ENCODE measurements around the gene RNPEPL1.
"Not testable (repeated sequence)": the region's sequence is repeated elsewhere in the genome, so short reads cannot be mapped to it uniquely, and the experiment has no call there.

RNPEPL1 gene

GRCh38 chr2:240605867-240606743, 37.8 kb downstream of the RNPEPL1 start:
- DNase-seq = no peak

- peak; percentile 73 for DNase-seq
These were observed 43.4 kb downstream of the RNPEPL1 start for GRCh38 chr2:240611601-240612210.

DNA sequence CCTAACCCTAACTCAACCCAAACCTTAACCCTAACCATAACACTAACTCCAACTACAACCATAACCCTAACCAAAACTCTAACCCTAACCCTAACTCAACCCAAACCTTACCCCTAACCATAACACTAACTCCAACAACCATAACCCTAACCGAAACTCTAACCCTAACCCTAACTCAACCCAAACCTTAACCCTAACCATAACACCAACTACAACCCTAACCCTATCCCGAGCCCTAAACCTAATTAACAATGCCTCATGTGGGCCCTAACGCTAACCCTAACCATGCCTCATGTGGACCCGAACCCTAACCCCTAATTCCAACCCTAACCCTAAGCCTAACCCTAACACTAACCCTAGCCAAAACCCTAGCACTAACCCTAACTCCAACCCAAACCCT, 45.5 kb downstream of the RNPEPL1 start:
- no peak for DNase-seq

DNA sequence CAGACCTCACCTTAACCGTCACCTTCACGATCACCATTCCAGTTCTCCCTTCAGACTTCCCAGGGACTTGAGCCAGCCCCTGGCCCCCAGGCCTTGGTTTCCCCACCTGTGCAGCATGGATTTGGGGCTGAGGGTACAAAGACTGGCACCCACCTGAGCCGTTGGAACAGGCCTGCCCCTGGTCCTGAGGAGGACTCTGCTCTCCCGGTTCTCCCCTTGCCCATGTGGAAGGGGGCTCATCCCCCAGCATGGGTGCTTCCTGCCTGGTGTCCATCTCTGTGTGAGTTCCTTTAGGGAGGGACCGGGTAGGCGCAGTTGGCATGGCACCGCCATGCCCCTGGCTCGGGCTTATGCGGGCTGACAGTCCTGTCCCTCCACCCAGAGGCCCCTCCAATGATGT, 46.1 kb downstream of the RNPEPL1 start:
- DNase-seq = no peak

DNA sequence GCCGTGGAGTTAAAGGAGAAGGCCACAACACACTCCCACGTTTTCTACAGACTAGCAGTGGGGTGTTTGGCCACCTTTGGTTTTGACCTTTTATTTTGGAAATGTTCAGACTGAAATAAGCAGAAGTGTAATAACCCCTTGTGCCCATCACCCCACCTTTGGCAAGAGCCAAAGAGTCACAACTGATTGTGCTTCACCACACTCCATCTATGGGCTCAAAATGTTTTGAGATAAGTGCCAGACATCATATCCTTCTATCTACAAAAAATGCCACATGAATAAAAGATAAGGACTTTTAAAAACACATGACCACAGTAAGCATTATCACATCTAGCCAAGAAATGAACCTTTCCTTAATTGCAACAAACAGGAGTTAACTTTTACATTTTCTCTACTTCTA, 47.1 kb downstream of the RNPEPL1 start:
- no peak for DNase-seq

DNA sequence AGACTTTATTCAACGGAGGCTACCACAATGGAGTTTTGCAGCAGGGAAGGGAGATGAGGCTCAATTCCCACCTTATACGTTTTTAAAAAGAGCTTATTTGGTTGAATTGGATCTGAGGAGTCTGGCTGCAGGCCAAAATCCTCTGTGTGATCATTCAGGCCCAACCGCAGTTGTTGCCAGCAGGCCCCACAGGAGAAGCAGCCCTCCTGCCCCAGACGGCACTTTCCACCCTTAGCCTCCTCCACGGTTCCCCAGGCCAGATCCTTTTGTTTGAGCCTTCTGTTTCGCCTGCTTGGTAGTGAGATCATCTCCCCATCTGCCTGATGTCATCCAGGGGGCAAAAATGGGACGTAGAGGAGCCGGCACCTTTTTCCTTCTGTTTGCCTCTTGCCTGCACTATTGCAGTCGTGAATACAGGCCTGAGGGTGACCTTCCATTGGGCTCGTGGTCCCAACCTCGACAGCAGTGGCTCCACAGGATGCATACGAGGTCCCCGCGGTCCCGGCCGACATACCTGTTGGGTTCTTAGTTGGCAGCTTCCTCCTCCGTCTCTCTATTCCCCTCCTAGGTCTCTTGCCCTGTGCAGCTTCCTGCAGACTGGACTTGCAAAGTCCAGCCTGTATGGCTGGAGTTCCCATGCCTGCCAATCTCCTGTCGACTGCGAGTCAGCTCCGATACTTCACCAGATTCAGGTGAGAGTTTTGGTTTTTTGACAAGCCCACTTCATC, 47.7 kb downstream of the RNPEPL1 start:
- no peak for DNase-seq

DNA sequence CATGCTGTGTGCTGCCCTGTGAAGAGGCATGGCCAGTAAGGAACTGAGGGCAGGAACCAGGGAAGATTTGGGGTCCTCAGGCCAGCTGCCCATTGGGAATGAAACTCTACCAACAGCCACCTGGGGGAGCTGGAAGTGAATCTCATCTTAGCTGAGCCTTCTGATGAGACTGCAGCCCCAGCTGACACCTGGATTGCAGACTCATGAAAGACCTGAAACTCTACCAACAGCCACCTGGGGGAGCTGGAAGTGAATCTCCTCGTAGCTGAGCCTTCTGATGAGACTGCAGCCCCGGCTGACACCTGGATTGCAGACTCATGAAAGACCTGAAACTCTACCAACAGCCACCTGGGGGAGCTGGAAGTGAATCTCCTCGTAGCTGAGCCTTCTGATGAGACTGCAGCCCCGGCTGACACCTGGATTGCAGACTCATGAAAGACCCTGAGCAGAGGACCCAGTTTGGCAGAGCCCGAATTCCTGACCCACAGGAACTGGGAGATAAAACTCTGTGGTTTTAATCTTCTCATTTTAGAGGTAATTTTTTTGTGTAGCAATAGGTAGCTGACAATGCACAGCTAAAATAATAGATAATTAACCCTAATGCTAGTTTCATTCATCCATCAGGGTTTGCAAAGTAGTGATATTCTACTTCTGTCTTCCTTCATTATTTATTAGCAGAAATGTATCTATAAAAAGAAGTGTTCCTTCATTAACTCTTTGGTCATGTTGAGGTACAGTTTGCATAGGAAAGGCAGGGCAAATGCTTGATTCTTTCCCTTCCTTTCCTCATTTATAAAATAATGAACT, 48.8 kb downstream of the RNPEPL1 start:
- not testable (repeated sequence) for DNase-seq

DNA sequence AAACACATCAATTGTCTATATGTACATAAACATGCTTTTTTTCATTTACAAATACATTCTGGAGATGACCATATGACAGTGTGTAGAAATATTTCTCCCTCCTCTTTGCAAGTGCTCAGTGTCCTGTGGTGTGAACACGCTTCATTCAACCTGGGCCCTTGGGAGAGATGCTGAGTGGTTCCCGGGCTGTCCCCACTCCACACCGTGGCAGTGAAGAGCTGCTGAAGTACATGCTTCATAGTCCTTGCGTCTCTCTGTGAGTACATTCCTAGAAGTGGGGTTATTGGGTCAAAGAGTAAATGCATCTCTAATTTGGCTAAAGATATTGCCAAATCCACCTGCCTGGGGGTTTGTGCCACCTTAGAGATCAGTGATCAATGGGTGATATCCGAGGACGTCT, 50.5 kb downstream of the RNPEPL1 start:
- DNase-seq = no peak

- no peak for DNase-seq
These were observed 51.3 kb downstream of the RNPEPL1 start for GRCh38 chr2:240619506-240620148.

DNA sequence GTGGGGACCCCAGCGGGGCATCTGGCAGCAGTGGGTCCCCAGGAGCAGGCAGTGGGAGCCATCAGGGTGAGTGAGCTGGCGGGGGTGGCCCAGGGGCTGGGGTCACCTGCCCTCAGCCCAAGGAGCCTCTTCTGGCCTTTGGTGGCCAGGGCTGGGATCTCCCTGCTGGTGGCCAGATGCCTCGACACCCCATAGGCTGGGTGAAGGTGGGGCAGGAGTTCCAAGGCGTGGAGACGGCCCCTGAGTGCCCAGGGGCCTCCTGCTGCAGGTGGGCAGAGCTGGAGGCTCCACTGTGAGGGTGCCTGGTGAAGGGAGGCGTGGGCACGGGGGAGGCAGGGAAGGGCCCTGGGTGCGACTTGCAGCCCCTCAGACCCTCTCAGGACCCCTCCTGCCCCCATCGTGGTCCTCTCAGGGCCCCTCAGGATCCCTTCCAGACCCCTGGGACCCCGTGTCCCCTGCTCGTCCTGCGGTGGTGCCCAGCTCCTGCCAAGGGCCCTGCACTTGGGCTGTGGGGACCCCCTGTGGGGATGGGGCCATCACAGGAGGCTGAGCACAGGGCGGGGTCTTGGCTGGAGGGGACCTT, 52.0 kb downstream of the RNPEPL1 start:
- no peak for DNase-seq

- no peak for DNase-seq
These were observed 52.6 kb downstream of the RNPEPL1 start for GRCh38 chr2:240620859-240621258.

DNA sequence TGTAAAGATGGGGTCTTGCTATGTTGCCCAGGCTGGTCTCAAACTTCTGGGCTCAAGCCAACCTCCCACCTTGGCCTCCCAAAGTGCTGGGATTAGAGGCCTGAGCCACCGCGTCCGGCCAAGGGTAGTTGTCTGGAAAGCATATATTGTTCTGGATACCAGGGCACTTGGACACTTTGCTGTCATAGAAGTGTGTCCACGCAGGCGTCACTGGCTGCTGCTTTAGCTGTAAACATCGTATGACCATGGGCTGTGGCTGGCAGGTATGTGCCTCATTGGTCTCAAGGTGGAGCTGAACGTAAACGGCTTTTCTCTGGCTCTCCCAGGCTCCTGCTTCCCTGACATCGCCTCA, 53.8 kb downstream of the RNPEPL1 start:
- no peak for DNase-seq

- peak; percentile 59 for DNase-seq
These were observed 54.4 kb downstream of the RNPEPL1 start for GRCh38 chr2:240622531-240623235.

- DNase-seq = no peak
These were observed 55.3 kb downstream of the RNPEPL1 start for GRCh38 chr2:240623531-240624010.

DNA sequence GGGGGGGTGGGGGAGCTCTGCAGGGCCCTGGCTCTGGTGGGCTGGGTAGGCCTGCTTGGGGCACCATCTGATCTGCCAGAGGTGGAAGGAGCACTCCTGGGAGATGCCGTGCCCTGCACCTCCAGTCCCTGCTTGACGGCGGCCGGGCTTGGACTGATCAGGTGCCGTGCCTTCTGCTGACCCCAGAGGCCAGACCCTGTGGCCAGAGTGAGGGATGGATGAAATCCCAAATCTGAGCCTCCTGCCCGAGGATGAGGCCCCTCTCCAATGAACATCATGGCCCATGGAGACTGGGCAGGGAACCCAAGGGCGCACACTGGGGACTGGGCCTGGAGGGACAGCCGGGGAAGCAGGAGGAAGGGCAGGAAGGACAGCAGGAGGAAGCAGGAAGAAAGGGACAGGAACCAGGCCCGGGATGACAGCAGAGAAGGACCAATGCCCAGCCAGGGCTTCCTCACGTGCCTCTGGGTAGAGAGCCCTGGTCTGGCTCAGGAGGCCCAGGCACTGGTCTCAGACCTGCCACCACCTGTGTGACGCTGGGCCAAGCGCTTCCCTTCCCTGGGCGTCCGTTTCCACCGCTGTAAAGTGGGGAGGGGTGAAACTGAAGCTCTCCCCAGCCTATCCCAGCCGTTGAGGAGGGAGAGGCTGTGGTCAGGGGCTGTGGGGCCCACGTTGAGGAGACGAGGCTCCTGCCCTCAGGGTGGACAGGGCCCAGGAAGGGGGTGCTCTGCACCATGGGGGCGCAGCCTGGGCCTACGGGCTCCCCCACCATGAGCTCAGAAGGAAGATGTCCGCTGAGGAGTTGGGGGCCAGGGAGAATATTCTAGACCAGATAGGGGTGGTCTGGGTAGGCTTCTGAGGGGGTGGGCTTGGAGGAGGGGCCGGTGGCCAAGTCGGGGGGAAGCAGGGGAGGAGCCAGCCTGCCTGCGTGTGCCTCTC, 56.0 kb downstream of the RNPEPL1 start:
- DNase-seq = no peak

- DNase-seq = peak; percentile 84
These were observed 56.8 kb downstream of the RNPEPL1 start, which contains the start of gene GPR35 for GRCh38 chr2:240624950-240625621. GPR35 (plus strand) TSS chr2:240625480; CDS start chr2:240629953, 4,473 bp downstream.

GRCh38 chr2:240626531-240627300, 58.4 kb downstream of the RNPEPL1 start:
- DNase-seq = peak; percentile 69

DNA sequence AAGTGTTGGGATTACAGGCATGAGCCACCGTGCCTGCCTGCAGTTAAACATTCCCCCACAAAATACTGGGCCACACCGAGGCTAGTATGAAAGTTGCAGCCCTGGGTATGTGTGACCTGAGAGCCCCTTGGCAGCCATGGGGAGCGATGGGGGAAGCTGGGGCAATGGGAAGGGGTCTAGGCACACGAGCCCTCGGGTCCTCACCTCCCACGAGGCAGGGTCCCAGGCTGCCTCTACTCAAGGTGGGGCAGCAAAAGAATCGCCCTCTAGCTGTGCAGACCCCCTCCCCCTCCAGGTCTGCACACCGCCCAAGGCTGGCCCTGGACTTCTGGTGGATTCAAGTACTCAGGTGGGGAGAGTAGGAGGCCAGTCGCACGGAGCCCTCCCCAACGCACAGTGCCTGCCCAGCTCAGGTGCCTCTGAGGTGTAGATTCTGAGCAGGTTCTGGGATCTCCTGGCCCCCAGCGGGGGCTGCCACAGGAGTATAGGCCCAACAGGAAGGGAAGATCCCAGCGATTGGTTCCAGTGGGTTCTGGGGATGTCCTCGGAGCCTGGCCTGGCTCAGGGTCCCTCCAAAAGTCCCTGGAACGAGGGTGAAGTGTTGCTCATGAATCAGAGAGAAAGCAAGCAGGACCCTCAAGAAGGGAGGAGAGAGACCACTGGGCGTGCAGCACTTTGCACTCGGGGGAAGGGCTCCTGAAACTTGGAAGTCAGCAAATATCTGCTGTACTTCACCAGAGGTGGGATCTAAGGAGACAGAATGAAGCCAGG, 59.6 kb downstream of the RNPEPL1 start:
- no peak for DNase-seq
